ENCODE results near the gene HHATL. TPM values are rescaled to one million over a fixed set of nuclear protein-coding genes. Genes with fewer than 3 reads are reported as not detected.

HHATL gene
- total and polyA plus RNA-seq, 4 donors: 0.39 to 2.7 (median 0.62) TPM

GRCh38 chr3:42662813-42663535 lies 39.6 kb downstream of the HHATL start:
- Histone ChIP-seq H3K4me3 (no peak overlapping the region), H3K27ac (ENCODE audit: low read depth in 1 of 2, low read length in 1 of 2) (no peak overlapping the region), H3K27me3 (ENCODE audit: control insufficient read depth in 3 of 3, insufficient read depth in 3 of 3, low read length in 2 of 3) (no peaks in the 10 kb centered on the region), H3K36me3 (ENCODE audit: control insufficient read depth in 4 of 4, insufficient read depth in 4 of 4, low read length in 4 of 4) (peaks cover 0 to 16% (median 0%) of the 10 kb centered on the region in 4 donors), H3K9me3 (ENCODE audit: control insufficient read depth in 4 of 4, insufficient read depth in 3 of 4, low read length in 3 of 4) (no peaks in the 10 kb centered on the region), H3K4me1 (ENCODE audit: control insufficient read depth in 5 of 5, insufficient read depth in 5 of 5, low read length in 5 of 5) (peaks cover 0 to 7% (median 2%) of the 10 kb centered on the region in 5 donors), H3K9ac (ENCODE audit: insufficient read depth in 1 of 2, low read length in 2 of 2) (no peak overlapping the region)
- ATAC-seq (ENCODE audit: insufficient read depth, low FRiP score) (no peak), DNase-seq (no peak)
- 88% methylated on average over 11 to 12 of the region's 12 CpGs for WGBS, 2 donors
- TF ChIP-seq, protein P1, sequence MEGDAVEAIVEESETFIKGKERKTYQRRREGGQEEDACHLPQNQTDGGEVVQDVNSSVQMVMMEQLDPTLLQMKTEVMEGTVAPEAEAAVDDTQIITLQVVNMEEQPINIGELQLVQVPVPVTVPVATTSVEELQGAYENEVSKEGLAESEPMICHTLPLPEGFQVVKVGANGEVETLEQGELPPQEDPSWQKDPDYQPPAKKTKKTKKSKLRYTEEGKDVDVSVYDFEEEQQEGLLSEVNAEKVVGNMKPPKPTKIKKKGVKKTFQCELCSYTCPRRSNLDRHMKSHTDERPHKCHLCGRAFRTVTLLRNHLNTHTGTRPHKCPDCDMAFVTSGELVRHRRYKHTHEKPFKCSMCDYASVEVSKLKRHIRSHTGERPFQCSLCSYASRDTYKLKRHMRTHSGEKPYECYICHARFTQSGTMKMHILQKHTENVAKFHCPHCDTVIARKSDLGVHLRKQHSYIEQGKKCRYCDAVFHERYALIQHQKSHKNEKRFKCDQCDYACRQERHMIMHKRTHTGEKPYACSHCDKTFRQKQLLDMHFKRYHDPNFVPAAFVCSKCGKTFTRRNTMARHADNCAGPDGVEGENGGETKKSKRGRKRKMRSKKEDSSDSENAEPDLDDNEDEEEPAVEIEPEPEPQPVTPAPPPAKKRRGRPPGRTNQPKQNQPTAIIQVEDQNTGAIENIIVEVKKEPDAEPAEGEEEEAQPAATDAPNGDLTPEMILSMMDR (IDR thresholded peaks at IDR 0.05; ENCODE audit: control extremely low read depth, extremely low read depth): no peak

GRCh38 chr3:42662037-42662812 lies 40.4 kb downstream of the HHATL start:
- no peak overlapping the region for H3K9ac ChIP-seq (ENCODE audit: insufficient read depth in 1 of 2, low read length in 2 of 2)
- H3K27ac ChIP-seq (ENCODE audit: low read depth in 1 of 2, low read length in 1 of 2): no peak overlapping the region
- TF ChIP-seq, protein P1 (IDR thresholded peaks at IDR 0.05; ENCODE audit: control extremely low read depth, extremely low read depth): no peak
- no peaks in the 10 kb centered on the region for H3K9me3 ChIP-seq (ENCODE audit: control insufficient read depth in 4 of 4, insufficient read depth in 3 of 4, low read length in 3 of 4)
- peaks cover 0 to 3% (median under 1%) of the 10 kb centered on the region in 5 donors for H3K4me1 ChIP-seq (ENCODE audit: control insufficient read depth in 5 of 5, insufficient read depth in 5 of 5, low read length in 5 of 5)
- 88 to 94% methylated on average over 7 of the region's 7 CpGs for WGBS, 2 donors
- no peaks in the 10 kb centered on the region for H3K27me3 ChIP-seq (ENCODE audit: control insufficient read depth in 3 of 3, insufficient read depth in 3 of 3, low read length in 2 of 3)
- no peak for DNase-seq
- ATAC-seq (ENCODE audit: insufficient read depth, low FRiP score): no peak
- H3K4me3 ChIP-seq: no peak overlapping the region
- peaks cover 0 to 17% (median 0%) of the 10 kb centered on the region in 4 donors for H3K36me3 ChIP-seq (ENCODE audit: control insufficient read depth in 4 of 4, insufficient read depth in 4 of 4, low read length in 4 of 4)

- no peaks in the 10 kb centered on the region for H3K27me3 ChIP-seq (ENCODE audit: control insufficient read depth in 3 of 3, insufficient read depth in 3 of 3, low read length in 2 of 3)
- H3K9ac ChIP-seq (ENCODE audit: insufficient read depth in 1 of 2, low read length in 2 of 2): no peak overlapping the region
- ATAC-seq (ENCODE audit: insufficient read depth, low FRiP score) (no peak), DNase-seq (no peak)
- WGBS, 2 donors: 96% methylated on average over 5 of the region's 5 CpGs
- H3K4me1 ChIP-seq (ENCODE audit: control insufficient read depth in 5 of 5, insufficient read depth in 5 of 5, low read length in 5 of 5): peaks cover 0 to 2% (median 0%) of the 10 kb centered on the region in 5 donors
- H3K36me3 ChIP-seq (ENCODE audit: control insufficient read depth in 4 of 4, insufficient read depth in 4 of 4, low read length in 4 of 4): peaks cover 0 to 17% (median 0%) of the 10 kb centered on the region in 4 donors
- H3K9me3 ChIP-seq (ENCODE audit: control insufficient read depth in 4 of 4, insufficient read depth in 3 of 4, low read length in 3 of 4): no peaks in the 10 kb centered on the region
- TF ChIP-seq, protein P1 (IDR thresholded peaks at IDR 0.05; ENCODE audit: control extremely low read depth, extremely low read depth): no peak
- no peak overlapping the region for H3K27ac ChIP-seq (ENCODE audit: low read depth in 1 of 2, low read length in 1 of 2)
- no peak overlapping the region for H3K4me3 ChIP-seq
Observed at GRCh38 chr3:42661593-42662022, 41.0 kb downstream of the HHATL start.
